ENCODE data around the gene WDR76.
"Not testable (repeated sequence)": the region's sequence is repeated elsewhere in the genome, so short reads cannot be mapped to it uniquely, and the experiment has no call there.

DNA sequence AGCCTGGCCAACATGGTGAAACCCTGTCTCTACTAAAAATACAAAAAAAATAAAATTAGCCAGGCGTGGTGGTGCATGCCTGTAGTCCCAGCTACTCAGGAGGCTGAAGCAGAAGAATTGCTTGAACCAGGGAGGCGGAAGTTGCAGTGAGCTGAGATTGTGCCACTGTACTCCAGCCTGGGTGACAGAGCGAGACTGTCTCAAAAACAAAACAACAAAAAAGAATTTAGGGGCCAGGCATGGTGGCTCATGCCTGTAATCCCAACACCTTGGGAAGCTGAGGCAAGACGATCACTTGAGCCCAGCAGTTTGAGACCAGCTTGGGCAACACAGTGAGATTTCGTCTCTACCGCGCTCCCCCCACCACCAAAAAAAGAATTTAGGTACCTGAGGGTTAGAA lies 24.1 kb upstream of the WDR76 start:
- TF ChIP-seq, protein P1, sequence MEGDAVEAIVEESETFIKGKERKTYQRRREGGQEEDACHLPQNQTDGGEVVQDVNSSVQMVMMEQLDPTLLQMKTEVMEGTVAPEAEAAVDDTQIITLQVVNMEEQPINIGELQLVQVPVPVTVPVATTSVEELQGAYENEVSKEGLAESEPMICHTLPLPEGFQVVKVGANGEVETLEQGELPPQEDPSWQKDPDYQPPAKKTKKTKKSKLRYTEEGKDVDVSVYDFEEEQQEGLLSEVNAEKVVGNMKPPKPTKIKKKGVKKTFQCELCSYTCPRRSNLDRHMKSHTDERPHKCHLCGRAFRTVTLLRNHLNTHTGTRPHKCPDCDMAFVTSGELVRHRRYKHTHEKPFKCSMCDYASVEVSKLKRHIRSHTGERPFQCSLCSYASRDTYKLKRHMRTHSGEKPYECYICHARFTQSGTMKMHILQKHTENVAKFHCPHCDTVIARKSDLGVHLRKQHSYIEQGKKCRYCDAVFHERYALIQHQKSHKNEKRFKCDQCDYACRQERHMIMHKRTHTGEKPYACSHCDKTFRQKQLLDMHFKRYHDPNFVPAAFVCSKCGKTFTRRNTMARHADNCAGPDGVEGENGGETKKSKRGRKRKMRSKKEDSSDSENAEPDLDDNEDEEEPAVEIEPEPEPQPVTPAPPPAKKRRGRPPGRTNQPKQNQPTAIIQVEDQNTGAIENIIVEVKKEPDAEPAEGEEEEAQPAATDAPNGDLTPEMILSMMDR (IDR thresholded peaks at IDR 0.05), result not testable (repeated sequence)
- TF ChIP-seq POLR2A (IDR thresholded peaks at IDR 0.05), result not testable (repeated sequence)

All from thyroid gland (tissue), 4 donors.